Uterus (tissue), 4 donors: ENCODE measurements around the gene VSTM2A. TPM values are rescaled to one million over a fixed set of nuclear protein-coding genes. Genes with fewer than 3 reads are reported as not detected.

ENCODE experiments used
- DNase-seq, 2 donors: peaks; one replicate each; pipeline ENCODE4 v3.0.0-alpha.2; 2019 to 2020
- H3K27ac ChIP-seq, 2 donors: fragments of 200-600 bp; sonication (generic); 1 replicate in 1 of 2; 2 replicates in 1 of 2; pipeline ENCODE4 v1.5.1; 2016 to 2018
- H3K27me3 ChIP-seq, 2 donors: fragments of 200-600 bp; sonication (generic); one replicate each; pipeline ENCODE4 v1.5.1; 2018 to 2019; ENCODE audit warnings: control low read depth in 1 of 2
- H3K36me3 ChIP-seq, 2 donors: fragments of 200-600 bp; sonication (generic); one replicate each; pipeline ENCODE4 v1.5.1; 2019; ENCODE audit warnings: control low read depth in 1 of 2
- H3K4me1 ChIP-seq, 2 donors: fragments of 200-600 bp; sonication (generic); one replicate each; pipeline ENCODE4 v1.5.1; 2018 to 2019; ENCODE audit warnings: control low read depth in 1 of 2
- H3K4me3 ChIP-seq, 2 donors: fragments of 200-600 bp; sonication (generic); 1 replicate in 1 of 2; 2 replicates in 1 of 2; pipeline ENCODE4 v1.5.1; 2018 to 2019; ENCODE audit warnings: mild to moderate bottlenecking in 1 of 2
- H3K9me3 ChIP-seq, 2 donors: fragments of 200-600 bp; sonication (generic); one replicate each; pipeline ENCODE4 v1.5.1; 2019; ENCODE audit warnings: control low read depth in 1 of 2
- CTCF ChIP-seq, 4 experiments: fragments of 200-600 bp in 2 of 4; fragments of 450-650 bp in 2 of 4; sonication (generic) in 2 of 4; IDR thresholded peaks; one replicate each; pipeline ENCODE4 v1.5.1; 2016 to 2019; ENCODE audit warnings: antibody characterized with exemption in 4 of 4, mild to moderate bottlenecking in 2 of 4, moderate library complexity in 1 of 4
- POLR2A ChIP-seq, 2 donors: fragments of 450-650 bp; IDR thresholded peaks; one replicate each; pipeline ENCODE4 v1.6.1; 2016; ENCODE audit warnings: antibody characterized with exemption in 2 of 2, mild to moderate bottlenecking in 1 of 2, moderate library complexity in 1 of 2
- intact Hi-C: fragments of 100-400 bp; cut with DNase I; formaldehyde crosslinking; loops from one replicate; pipeline ENCODE4 v1.15.1; 2023; ENCODE audit warnings: low total_unique reads
- total RNA-seq, 4 donors: library from RNA; depleted of rRNA in 3 of 4; stranded (reverse); fragments of >200 nt in 3 of 4; gene quantifications; one replicate each; pipeline versions ENCODE4 v1.1.0 to v1.2.4, GENCODE V29; 2014 to 2023
- donor health status: DM: yes; HTN: yes; CAD: no.

VSTM2A gene
- total RNA-seq, 4 donors from 2014 or later = 0.28 TPM; not detected in 3

GRCh38 chr7:54544149-54544526 lies 2.0 kb downstream of the VSTM2A start:
- Histone ChIP-seq H3K27ac (no peak overlapping the region), H3K36me3 (no peaks in the 10 kb centered on the region), H3K9me3 (no peaks in the 10 kb centered on the region), H3K27me3 (peaks cover 0 to 33% of the 10 kb centered on the region in 2 donors), H3K4me3 (no peak overlapping the region), H3K4me1 (no peaks in the 10 kb centered on the region)
- TF ChIP-seq POLR2A (IDR thresholded peaks at IDR 0.05) (no peak), CTCF (IDR thresholded peaks at IDR 0.05) (no peak)
- no peak for DNase-seq
- intact Hi-C loops = no loop called here

- no peaks in the 10 kb centered on the region for H3K4me1 ChIP-seq
- no peak for TF ChIP-seq CTCF (IDR thresholded peaks at IDR 0.05)
- no peak for TF ChIP-seq POLR2A (IDR thresholded peaks at IDR 0.05)
- no peak overlapping the region for H3K27ac ChIP-seq
- no peaks in the 10 kb centered on the region for H3K9me3 ChIP-seq
- no peak overlapping the region for H3K4me3 ChIP-seq
- DNase-seq = no peak
- H3K36me3 ChIP-seq = no peaks in the 10 kb centered on the region
- intact Hi-C loops = no loop called here
- H3K27me3 ChIP-seq = peaks cover 0 to 27% of the 10 kb centered on the region in 2 donors
Measured at GRCh38 chr7:54544527-54545240, 2.5 kb downstream of the VSTM2A start.

- Histone ChIP-seq H3K4me3 (no peak overlapping the region), H3K27ac (no peak overlapping the region), H3K36me3 (no peaks in the 10 kb centered on the region), H3K9me3 (no peaks in the 10 kb centered on the region), H3K4me1 (no peaks in the 10 kb centered on the region), H3K27me3 (peaks cover 0 to 23% of the 10 kb centered on the region in 2 donors)
- DNase-seq = no peak
- intact Hi-C loops = no loop called here
- no peak for TF ChIP-seq POLR2A (IDR thresholded peaks at IDR 0.05)
- no peak for TF ChIP-seq CTCF (IDR thresholded peaks at IDR 0.05)
Measured at GRCh38 chr7:54545241-54545563, 3.0 kb downstream of the VSTM2A start.

GRCh38 chr7:54546081-54546985 lies 4.2 kb downstream of the VSTM2A start:
- Histone ChIP-seq H3K4me3 (no peak overlapping the region), H3K4me1 (no peaks in the 10 kb centered on the region), H3K27ac (no peak overlapping the region), H3K27me3 (peaks cover 0 to 23% of the 10 kb centered on the region in 2 donors), H3K9me3 (no peaks in the 10 kb centered on the region), H3K36me3 (no peaks in the 10 kb centered on the region)
- no peak for DNase-seq
- intact Hi-C loops = no loop called here
- TF ChIP-seq CTCF (IDR thresholded peaks at IDR 0.05) (no peak), POLR2A (IDR thresholded peaks at IDR 0.05) (no peak)

GRCh38 chr7:54546986-54547314 lies 4.8 kb downstream of the VSTM2A start:
- intact Hi-C loops = no loop called here
- Histone ChIP-seq H3K27ac (no peak overlapping the region), H3K36me3 (no peaks in the 10 kb centered on the region), H3K4me3 (no peak overlapping the region), H3K9me3 (no peaks in the 10 kb centered on the region), H3K4me1 (no peaks in the 10 kb centered on the region), H3K27me3 (peaks cover 0 to 23% of the 10 kb centered on the region in 2 donors)
- no peak for TF ChIP-seq POLR2A (IDR thresholded peaks at IDR 0.05)
- no peak for TF ChIP-seq CTCF (IDR thresholded peaks at IDR 0.05)
- no peak for DNase-seq
